ENCODE results near the gene FEM1B. TPM values are rescaled to one million over a fixed set of nuclear protein-coding genes. Genes with fewer than 3 reads are reported as not detected.
A peak's percentile ranks its signal among the peaks of the same experiment; 100 is the strongest.

The FEM1B gene
- polyA plus RNA-seq, 3 donors: 21.5 to 26.4 (median 26.0) TPM

GRCh38 chr15:68304589-68305337 lies 27.2 kb downstream of the FEM1B start:
- TF ChIP-seq, protein P1, sequence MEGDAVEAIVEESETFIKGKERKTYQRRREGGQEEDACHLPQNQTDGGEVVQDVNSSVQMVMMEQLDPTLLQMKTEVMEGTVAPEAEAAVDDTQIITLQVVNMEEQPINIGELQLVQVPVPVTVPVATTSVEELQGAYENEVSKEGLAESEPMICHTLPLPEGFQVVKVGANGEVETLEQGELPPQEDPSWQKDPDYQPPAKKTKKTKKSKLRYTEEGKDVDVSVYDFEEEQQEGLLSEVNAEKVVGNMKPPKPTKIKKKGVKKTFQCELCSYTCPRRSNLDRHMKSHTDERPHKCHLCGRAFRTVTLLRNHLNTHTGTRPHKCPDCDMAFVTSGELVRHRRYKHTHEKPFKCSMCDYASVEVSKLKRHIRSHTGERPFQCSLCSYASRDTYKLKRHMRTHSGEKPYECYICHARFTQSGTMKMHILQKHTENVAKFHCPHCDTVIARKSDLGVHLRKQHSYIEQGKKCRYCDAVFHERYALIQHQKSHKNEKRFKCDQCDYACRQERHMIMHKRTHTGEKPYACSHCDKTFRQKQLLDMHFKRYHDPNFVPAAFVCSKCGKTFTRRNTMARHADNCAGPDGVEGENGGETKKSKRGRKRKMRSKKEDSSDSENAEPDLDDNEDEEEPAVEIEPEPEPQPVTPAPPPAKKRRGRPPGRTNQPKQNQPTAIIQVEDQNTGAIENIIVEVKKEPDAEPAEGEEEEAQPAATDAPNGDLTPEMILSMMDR (IDR thresholded peaks at IDR 0.05): no peak
- H3K79me2 ChIP-seq (ENCODE audit: insufficient read depth, low read length): no peaks in the 10 kb centered on the region
- H3K27ac Mint-ChIP-seq: no peak overlapping the region
- H4K20me1 ChIP-seq (ENCODE audit: insufficient read depth, low read length): no peaks in the 10 kb centered on the region
- no peaks in the 10 kb centered on the region for H3K9me3 ChIP-seq (replicated peaks in 1 of 2; ENCODE audit: control insufficient read depth in 1 of 2, insufficient read depth in 1 of 2, low read length in 2 of 2)
- H2AFZ ChIP-seq (ENCODE audit: insufficient read depth, low read depth, low read length, poor library complexity, severe bottlenecking): no peak overlapping the region
- no peak overlapping the region for H3K9ac ChIP-seq (ENCODE audit: insufficient read depth, low read length, poor library complexity, severe bottlenecking)
- H3K4me2 ChIP-seq (replicated peaks; ENCODE audit: extremely low read depth, low read length, poor library complexity, severe bottlenecking): no peak overlapping the region
- H3K4me3 ChIP-seq (replicated peaks in 1 of 3; ENCODE audit: low read depth in 2 of 3, low read length in 3 of 3): no peak overlapping the region
- no peaks in the 10 kb centered on the region for H3K27me3 ChIP-seq (ENCODE audit: control insufficient read depth in 2 of 2, insufficient read depth in 2 of 2, low read length in 2 of 2)
- H3K4me1 ChIP-seq (ENCODE audit: control insufficient read depth in 1 of 2, insufficient read depth in 2 of 2, low read length in 2 of 2): peaks cover 21 to 25% of the 10 kb centered on the region in 2 donors
- H3K36me3 ChIP-seq (replicated peaks in 1 of 2; ENCODE audit: control insufficient read depth in 1 of 2, insufficient read depth in 2 of 2, low read length in 2 of 2): no peaks in the 10 kb centered on the region
- no peak overlapping the region for H3K4me3 Mint-ChIP-seq
- H3K27me3 Mint-ChIP-seq (ENCODE audit: low read depth in 3 of 3): peaks cover 2 to 4% (median 2%) of the 10 kb centered on the region in 3 donors
- DNase-seq: no peak
- no peak overlapping the region for H3K27ac ChIP-seq (ENCODE audit: low read depth in 1 of 2, low read length in 2 of 2)
- no peaks in the 10 kb centered on the region for H3K9me3 Mint-ChIP-seq
- no peaks in the 10 kb centered on the region for H3K36me3 Mint-ChIP-seq
- 96% methylated on average over 15 of the region's 15 CpGs for WGBS (ENCODE audit: insufficient coverage)
- intact Hi-C loops (cut with micrococcal nuclease): loop anchor here in 1 of 2 donors (5.0 to 10.0 kb wide), 2 partner anchors 50 to 78 kb away; no protein-coding TSS in a partner anchor
- H3K4me1 Mint-ChIP-seq: peaks cover 29% of the 10 kb centered on the region

- Mint-ChIP-seq H3K27ac (peak overlapping the region in 1 of 7 donors; percentile 28), H3K36me3 (no peaks in the 10 kb centered on the region), H3K4me3 (no peak overlapping the region), H3K9me3 (no peaks in the 10 kb centered on the region), H3K4me1 (peaks cover 27% of the 10 kb centered on the region), H3K27me3 (ENCODE audit: low read depth in 3 of 3) (peaks cover 2 to 4% (median 2%) of the 10 kb centered on the region in 3 donors)
- TF ChIP-seq, protein P1 (IDR thresholded peaks at IDR 0.05): no peak
- Histone ChIP-seq H3K27me3 (ENCODE audit: control insufficient read depth in 2 of 2, insufficient read depth in 2 of 2, low read length in 2 of 2) (no peaks in the 10 kb centered on the region), H3K9me3 (replicated peaks in 1 of 2; ENCODE audit: control insufficient read depth in 1 of 2, insufficient read depth in 1 of 2, low read length in 2 of 2) (no peaks in the 10 kb centered on the region), H3K9ac (ENCODE audit: insufficient read depth, low read length, poor library complexity, severe bottlenecking) (no peak overlapping the region), H3K36me3 (replicated peaks in 1 of 2; ENCODE audit: control insufficient read depth in 1 of 2, insufficient read depth in 2 of 2, low read length in 2 of 2) (no peaks in the 10 kb centered on the region), H3K79me2 (ENCODE audit: insufficient read depth, low read length) (no peaks in the 10 kb centered on the region), H4K20me1 (ENCODE audit: insufficient read depth, low read length) (no peaks in the 10 kb centered on the region), H3K4me3 (replicated peaks in 1 of 3; ENCODE audit: low read depth in 2 of 3, low read length in 3 of 3) (no peak overlapping the region), H2AFZ (ENCODE audit: insufficient read depth, low read depth, low read length, poor library complexity, severe bottlenecking) (no peak overlapping the region), H3K4me2 (replicated peaks; ENCODE audit: extremely low read depth, low read length, poor library complexity, severe bottlenecking) (no peak overlapping the region), H3K4me1 (ENCODE audit: control insufficient read depth in 1 of 2, insufficient read depth in 2 of 2, low read length in 2 of 2) (peaks cover 17 to 22% of the 10 kb centered on the region in 2 donors), H3K27ac (ENCODE audit: low read depth in 1 of 2, low read length in 2 of 2) (no peak overlapping the region)
- DNase-seq: no peak
- 95% methylated on average over 5 of the region's 6 CpGs for whole genome bisulfite sequencing (ENCODE audit: insufficient coverage)
- intact Hi-C loops (cut with micrococcal nuclease): loop anchor here in 1 of 2 donors (5.0 to 10.0 kb wide), 2 partner anchors 51 to 77 kb away; no protein-coding TSS in a partner anchor
These were observed 27.9 kb downstream of the FEM1B start for GRCh38 chr15:68305420-68305871.
